HUDEP-2 (cell line): ENCODE measurements around the gene HAO1.
"Not testable (repeated sequence)": the region's sequence is repeated elsewhere in the genome, so short reads cannot be mapped to it uniquely, and the experiment has no call there.

Source experiments
- DNase-seq, 76 experiments: peaks; one replicate each; lab custom pipeline; 2025; ENCODE audit not compliant: unreplicated experiment in 76 of 76; lab: John Stamatoyannopoulos, UW

HAO1 gene

DNA sequence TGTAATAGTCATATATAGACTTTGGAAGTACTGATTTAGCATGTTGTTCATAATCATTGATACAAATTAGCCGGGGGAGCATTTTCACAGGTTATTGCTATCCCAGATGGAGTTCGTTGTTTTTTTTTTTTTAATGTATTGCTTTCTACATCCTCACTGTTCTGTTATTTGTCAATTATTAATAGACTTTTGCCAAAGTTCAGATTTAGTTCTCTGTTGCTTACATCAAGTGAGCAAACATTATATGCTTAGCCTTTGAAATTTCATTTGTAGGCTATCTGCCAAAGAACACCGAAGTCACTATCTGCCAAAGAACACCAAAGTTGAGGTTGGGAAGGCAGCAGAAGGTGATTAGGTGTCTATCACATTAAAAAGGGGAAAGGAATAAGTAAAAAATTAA, at the start of gene HAO1:
HAO1 (minus strand) TSS at position 118 of the 400 bp plus-strand sequence; CDS start at position 82, 36 bp downstream.
- no peak for DNase-seq

DNA sequence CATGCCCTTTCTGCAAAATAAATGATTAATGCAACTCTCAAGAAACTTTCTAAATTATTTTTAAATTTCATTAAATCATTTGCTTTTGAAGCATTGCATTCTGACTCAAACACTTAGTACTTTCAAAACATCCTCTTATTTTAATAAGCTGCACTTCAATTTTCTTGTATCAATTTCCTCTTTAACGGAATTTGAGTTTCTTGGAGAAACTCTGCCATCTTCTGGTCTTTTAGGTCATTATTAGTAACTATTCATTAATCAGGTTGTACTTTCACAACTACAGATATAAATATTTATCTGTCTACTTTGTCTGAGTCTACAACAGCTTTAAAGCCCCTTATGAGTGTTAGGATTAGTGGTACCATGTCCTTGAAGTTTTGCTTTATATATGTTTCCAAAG, 49.1 kb upstream of the HAO1 start:
- DNase-seq, result no peak

DNA sequence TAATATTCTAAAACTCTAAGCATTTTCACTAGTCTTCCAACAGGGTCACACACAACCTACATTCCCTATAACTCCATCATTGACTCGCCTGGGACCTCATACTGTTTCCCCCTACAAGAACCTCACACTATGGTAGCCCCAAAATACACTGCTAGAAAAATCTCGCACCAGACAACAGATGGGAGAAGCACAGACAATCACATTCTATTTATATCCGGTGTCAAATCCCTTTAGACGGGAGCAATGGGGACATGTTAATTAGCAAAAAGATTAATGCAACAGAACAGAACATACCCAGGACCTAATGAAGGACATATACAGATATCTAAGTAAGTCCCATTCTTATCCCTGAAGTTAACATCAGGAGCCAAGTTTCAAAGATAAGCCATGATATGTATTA, 45.7 kb upstream of the HAO1 start:
- DNase-seq, result no peak

GRCh38 chr20:7984192-7984591, 43.9 kb upstream of the HAO1 start:
- no peak for DNase-seq

- no peak for DNase-seq
Observed at GRCh38 chr20:7981374-7981773, 41.1 kb upstream of the HAO1 start.

DNA sequence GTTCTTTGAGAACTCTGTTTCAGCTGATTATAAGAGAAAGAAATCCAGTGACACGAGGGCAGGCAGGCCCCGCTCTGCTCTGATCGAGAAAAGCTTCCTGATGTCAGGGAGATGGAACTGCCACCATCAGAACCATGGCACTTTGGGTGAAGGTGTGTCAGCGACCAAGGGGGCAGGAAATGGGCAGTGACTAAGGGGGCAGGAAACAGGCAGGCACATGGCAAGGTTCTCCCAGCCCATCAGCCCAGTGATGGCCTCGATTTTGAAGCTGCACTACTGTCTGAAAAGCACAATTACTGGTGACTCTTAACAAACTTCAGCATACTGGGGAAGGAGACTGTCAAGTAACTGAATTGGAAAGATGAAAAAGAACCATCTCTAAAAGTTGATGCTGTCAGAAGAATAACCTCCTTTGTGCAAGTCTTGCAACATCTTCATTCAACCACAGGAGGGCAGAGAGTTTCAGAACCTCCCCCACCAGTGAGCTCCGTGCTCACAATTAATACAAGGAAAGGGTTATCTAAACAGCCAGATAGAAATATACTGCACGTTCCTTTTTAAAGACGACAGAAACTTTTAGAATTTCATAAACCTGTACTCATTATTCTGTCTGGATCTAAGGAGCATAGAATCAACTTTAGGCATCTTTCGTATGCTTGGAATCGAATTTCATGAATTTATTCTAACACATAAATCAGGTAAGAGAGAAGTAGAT, 40.2 kb upstream of the HAO1 start:
- peak in 9 of 76 experiments; percentile 1 to 22 (median 3) for DNase-seq

DNA sequence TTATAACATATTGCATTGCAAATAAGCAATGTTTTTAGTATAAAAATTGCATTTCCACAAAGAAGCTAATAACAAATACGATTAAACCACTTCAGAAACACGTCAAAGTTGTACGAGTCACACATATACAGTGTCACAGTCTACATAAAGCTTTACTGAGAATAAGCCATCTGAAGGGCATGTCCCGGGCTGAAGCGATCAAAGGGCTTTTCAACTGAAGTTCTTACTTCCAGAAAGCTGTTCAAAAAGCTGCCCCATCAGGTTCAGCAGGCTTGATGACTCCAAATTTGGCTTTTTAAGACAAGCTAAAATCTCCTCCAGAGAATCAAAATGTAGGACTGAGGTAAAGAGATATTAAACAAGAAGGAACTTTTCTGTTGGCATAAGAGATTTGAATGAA, 37.5 kb upstream of the HAO1 start:
- no peak for DNase-seq

DNA sequence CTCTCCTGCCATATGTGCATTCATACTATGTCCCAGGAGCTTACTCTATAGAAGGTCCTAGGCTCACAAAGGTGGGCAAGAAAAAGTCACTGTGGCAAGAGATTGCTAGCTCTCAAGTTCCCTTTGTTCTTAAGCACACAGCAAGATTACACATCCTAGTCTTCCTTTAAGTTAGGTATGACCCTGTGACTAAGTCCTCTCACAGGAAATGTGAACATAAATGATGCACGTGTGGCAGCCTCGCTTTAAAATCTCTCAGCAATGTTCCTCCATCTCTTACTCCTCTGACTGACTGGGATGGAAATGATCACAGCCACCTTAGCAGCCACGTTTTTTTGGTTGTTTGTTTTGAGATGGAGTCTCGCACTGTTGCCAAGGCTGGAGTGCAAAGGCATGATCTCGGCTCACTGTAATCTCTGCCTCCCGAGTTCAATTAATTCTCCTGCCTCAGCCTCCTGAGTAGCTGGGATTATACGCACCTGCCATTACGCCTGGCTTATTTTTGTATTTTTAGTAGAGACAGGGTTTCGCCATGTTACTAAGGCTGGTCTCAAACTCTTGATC, 35.7 kb upstream of the HAO1 start:
- no peak for DNase-seq

- no peak for DNase-seq
Observed at GRCh38 chr20:7974785-7975435, 34.7 kb upstream of the HAO1 start.

GRCh38 chr20:7971536-7972280, 31.4 kb upstream of the HAO1 start:
- DNase-seq, result no peak

DNA sequence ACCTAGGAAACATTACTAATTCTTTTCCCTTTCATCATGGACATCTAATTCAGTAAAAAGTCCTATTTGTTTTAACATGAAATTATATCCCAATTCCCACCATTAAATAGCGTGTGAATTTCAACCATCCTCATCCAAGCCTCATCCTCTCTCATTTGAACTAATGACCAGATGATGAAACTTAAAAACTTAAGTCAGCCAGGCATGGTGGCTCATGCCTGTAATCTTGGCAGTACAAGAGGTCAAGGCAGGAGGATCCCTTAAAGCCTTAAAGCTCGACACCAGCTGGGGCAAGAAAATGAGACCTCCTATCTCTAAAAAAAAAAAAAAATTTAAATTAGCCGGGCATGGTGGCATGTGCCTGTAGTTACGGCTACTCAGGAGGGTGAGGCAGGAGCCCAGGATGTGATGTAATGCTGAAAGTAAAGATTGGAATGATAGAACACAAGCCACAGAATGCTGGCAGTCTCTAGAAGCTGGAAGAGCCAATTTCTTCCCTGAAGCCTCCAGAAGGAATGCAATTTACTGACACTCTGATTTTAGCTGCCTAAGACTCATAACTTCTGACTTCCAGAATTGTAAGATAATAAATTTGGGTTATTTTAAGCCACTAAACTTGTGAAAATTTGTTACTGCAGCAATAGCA, 27.1 kb upstream of the HAO1 start:
- DNase-seq, result no peak

GRCh38 chr20:7966176-7966575, 25.9 kb upstream of the HAO1 start:
- no peak for DNase-seq

- DNase-seq, result no peak
Observed at GRCh38 chr20:7959484-7959883, 19.2 kb upstream of the HAO1 start.

- DNase-seq, result not testable (repeated sequence)
Observed at GRCh38 chr20:7956561-7956960, 16.3 kb upstream of the HAO1 start.

DNA sequence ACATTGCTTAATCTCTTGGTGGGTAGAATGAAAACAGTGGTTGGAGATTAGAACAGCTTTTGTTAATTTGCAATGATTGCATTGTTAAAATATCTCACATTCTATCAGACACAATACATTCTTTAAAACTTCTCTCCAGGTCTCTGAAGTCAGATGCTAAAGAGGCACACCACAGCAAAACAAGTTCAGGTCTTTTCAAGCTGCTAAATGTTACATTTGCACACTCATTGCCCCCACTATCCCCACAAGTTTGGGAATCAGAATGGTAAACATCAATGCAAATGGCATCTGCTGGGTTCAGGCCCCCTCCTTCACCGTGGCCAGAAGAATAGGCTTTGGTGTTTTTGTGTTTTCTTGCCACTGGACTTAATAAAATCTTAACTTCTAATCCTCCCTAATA, 10.1 kb upstream of the HAO1 start:
- no peak for DNase-seq

GRCh38 chr20:7943891-7944290, 3.6 kb upstream of the HAO1 start:
- no peak for DNase-seq

DNA sequence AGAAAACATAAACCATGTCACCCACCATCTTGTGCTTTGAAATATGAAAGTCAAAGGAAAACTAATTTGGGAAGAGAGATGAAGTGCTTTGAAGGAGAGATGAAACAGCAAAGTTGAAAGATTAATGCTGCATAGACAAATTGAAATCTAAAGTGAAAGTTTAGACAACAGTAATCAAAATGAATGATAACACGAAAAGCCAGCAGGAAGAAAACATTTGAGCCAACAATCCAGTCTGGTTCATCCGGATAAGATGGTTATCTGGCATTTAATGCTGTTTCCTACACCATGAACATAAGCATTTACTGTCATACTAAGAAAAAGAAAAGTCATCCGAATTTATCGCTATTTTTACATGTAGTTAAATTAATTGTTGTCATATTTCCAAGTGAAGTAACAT, 595 bp downstream of the HAO1 start:
- DNase-seq, result no peak

DNA sequence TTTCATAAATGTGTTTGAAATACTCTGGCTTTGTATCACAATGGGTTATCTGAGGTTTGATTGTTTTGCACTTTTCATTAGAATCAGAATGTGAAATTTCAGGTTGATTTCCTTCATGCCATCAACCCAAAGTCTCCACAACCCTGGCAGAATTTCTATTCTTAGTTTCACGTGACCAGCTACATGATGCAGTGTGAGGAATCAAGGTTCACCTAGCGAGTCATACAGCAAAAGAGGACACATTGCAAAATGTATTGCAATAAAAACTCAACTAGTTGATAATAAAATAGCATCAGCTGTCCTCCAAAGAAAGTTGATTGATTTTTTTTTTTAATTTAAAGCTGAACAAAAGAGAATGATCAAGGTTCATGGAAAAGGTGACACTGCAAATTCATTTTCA, 2.2 kb downstream of the HAO1 start:
- DNase-seq, result no peak

DNA sequence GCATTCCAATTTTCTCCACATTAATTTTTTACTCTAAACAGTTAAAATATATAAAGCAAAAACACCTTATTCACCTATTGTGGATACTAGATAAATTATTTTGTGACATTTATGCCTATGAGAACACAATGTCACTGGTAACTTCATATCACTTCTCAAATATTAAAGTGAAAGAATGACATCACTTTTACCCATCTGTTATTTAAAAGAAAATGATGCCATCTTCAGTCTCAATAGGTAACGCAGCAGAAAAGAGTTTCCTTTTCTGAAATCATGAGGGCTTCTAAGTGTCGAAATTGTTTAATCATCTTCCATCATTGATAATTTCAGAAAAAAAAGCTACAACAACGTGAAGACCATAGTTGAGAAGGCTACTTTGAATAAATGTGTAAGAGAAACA, 2.9 kb downstream of the HAO1 start:
- no peak for DNase-seq

DNA sequence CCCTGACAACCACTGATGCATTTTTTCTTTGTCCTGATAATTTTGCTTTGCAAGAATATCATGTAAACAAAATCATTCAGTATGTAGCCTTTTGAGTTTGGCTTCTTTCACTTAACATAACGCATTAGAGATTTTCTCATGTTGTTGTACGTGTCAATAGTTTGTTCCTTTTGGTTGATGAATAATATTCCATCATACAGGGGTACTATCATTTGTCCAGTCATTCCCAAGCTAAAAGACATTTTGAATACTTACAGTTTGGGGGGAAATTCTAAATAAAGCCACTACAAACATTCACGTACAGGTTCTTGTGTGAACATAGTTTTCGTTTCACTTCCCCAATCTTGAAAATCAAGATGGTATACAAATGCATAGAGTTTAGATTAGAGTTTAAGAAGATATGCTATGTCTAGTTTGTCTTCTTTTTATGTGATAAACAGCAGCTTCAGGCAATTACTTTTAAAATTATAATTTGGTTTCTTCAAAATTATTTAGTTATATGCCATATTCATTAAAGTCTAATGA, 5.2 kb downstream of the HAO1 start:
- no peak for DNase-seq

DNA sequence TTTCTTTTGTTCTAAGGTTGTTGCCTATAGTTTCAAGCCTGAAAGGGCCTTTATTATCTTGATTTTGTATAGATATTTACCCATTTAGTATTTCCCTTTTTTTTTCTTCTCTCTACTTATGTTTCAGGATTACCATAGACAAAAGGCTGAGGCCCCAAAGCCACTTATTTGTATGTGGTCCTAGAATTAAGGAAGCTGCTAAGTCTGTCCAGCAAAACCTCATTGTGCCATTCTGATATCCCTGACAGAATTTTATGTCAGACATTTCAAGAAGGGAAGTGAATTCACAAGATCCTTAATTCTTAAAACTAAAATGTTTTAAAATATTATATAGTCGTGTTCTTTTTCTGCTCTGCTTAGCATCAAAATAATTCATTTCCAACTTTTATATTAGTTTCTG, 6.9 kb downstream of the HAO1 start:
- DNase-seq, result no peak
